Measurements from ENCODE around the gene CCDC85B.

Gene CCDC85B

GRCh38 chr11:65922565-65922964 lies 32.1 kb downstream of the CCDC85B start:
- no peak for TF ChIP-seq CTCF (IDR thresholded peaks at IDR 0.05; ENCODE audit: low read depth, low read length)
- no peak overlapping the region for H3K4me3 ChIP-seq (ENCODE audit: low read depth, low read length)

DNA sequence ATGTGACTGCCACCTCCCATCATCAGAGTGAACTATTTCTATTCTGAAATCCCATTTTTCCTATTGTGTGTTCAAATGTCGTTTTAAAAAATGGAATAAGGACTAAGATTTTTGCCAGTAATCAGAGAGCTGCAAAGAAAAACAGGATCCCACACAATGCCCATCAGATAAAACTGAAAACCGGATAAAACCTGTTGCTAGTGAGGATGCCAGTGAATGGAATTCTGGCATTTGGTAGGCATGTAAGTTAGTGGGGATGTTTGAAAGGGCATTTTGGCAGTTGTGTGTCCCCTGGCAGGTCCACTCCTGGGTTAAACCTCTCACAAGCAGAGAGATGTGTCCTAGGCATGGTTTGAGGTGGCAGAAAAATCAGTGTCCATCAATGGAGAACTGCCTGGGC lies 34.9 kb downstream of the CCDC85B start:
- no peak for TF ChIP-seq CTCF (IDR thresholded peaks at IDR 0.05; ENCODE audit: low read depth, low read length)
- no peak overlapping the region for H3K4me3 ChIP-seq (ENCODE audit: low read depth, low read length)

GRCh38 chr11:65927904-65928397 lies 37.5 kb downstream of the CCDC85B start:
- no peak for TF ChIP-seq CTCF (IDR thresholded peaks at IDR 0.05; ENCODE audit: low read depth, low read length)
- no peak overlapping the region for H3K4me3 ChIP-seq (ENCODE audit: low read depth, low read length)

- no peak for TF ChIP-seq CTCF (IDR thresholded peaks at IDR 0.05; ENCODE audit: low read depth, low read length)
- H3K4me3 ChIP-seq (ENCODE audit: low read depth, low read length): no peak overlapping the region
Observed at GRCh38 chr11:65928667-65929066, 38.2 kb downstream of the CCDC85B start.

GRCh38 chr11:65931773-65932557 lies 41.5 kb downstream of the CCDC85B start:
- H3K4me3 ChIP-seq (ENCODE audit: low read depth, low read length): no peak overlapping the region
- TF ChIP-seq CTCF (IDR thresholded peaks at IDR 0.05; ENCODE audit: low read depth, low read length): no peak

- no peak for TF ChIP-seq CTCF (IDR thresholded peaks at IDR 0.05; ENCODE audit: low read depth, low read length)
- H3K4me3 ChIP-seq (ENCODE audit: low read depth, low read length): no peak overlapping the region
Observed at GRCh38 chr11:65932558-65932919, 42.1 kb downstream of the CCDC85B start.

DNA sequence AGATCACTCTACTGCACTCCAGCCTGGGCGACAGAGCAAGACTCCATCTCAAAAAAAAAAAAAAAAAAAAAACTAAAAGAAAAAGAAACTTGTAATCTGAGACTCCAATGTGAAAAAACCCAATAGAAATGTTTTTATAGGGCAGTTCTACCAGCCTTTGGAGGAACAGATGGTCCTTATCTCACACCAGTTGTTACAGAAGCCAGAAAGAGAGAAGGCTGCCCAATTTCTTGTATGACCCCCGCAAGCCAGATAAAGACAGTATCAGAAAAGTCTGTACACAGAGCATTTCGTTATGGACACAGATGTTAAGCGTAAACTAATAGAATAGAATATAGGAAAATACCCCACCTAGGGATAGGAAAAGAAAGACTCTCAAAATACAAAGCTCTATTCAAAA lies 43.5 kb downstream of the CCDC85B start:
- no peak overlapping the region for H3K4me3 ChIP-seq (ENCODE audit: low read depth, low read length)
- no peak for TF ChIP-seq CTCF (IDR thresholded peaks at IDR 0.05; ENCODE audit: low read depth, low read length)
